Panc1 (cell line): ENCODE measurements around the gene NCK1. TPM values are rescaled to one million over a fixed set of nuclear protein-coding genes. Genes with fewer than 3 reads are reported as not detected.
A peak's percentile ranks its signal among the peaks of the same experiment; 100 is the strongest.

Source experiments
- ATAC-seq: fragments of 200-7000 bp; cut with Tn5 transposase; 2 replicates; pipeline ENCODE4 v1.9.1; 2020; ENCODE audit warnings: mild to moderate bottlenecking, moderate library complexity
- BruUV-seq: library from RNA; stranded (reverse); fragments of 400-500 nt; replicated peaks from 2 replicates; lab custom pipeline; 2021; lab: Mats Ljungman, UMichigan
- CTCF ChIA-PET: fragments of 300-600 bp; sonication (Branson Sonifier 250); formaldehyde crosslinking; loops from one replicate; lab custom pipeline; 2022; ENCODE audit warnings: antibody characterized with exemption; lab: Charles Lee
- POLR2A ChIA-PET: fragments of 300-600 bp; sonication (Branson Sonifier 250); formaldehyde crosslinking; loops from one replicate; lab custom pipeline; 2022; ENCODE audit warnings: antibody characterized with exemption; lab: Charles Lee
- DNase-seq: peaks from one replicate; pipeline ENCODE4 v3.0.0-alpha.2; 2010; ENCODE audit warnings: low read depth, low spot score
- H3K27ac ChIP-seq: 2 replicates; pipeline ENCODE4 v1.5.1; 2011; ENCODE audit warnings: mild to moderate bottlenecking, low read length, inconsistent platforms
- H3K27me3 ChIP-seq: fragments of 200-500 bp; sonication (Bioruptor generic); 2 replicates; pipeline ENCODE4 v1.6.0; 2014; ENCODE audit warnings: low read length, inconsistent platforms; ENCODE audit not compliant: control insufficient read depth, insufficient read depth
- H3K36me3 ChIP-seq: fragments of 200-500 bp; sonication (Bioruptor generic); 2 replicates; pipeline ENCODE4 v1.5.1; 2014; ENCODE audit warnings: inconsistent platforms, mild to moderate bottlenecking, low read length, moderate library complexity; ENCODE audit not compliant: control insufficient read depth, insufficient read depth
- H3K4me1 ChIP-seq: 2 replicates; pipeline ENCODE4 v1.5.1; 2011; ENCODE audit warnings: inconsistent platforms, mild to moderate bottlenecking, low read length, moderate library complexity; ENCODE audit not compliant: control insufficient read depth, insufficient read depth
- H3K4me3 ChIP-seq, 2 experiments: 2 replicates each; pipeline ENCODE4 v1.5.1; 2011 to 2012; ENCODE audit warnings: low read depth in 2 of 2, low read length in 2 of 2, mild to moderate bottlenecking in 2 of 2, inconsistent platforms in 1 of 2, moderate library complexity in 1 of 2
- H3K9me3 ChIP-seq: fragments of 200-500 bp; sonication (Bioruptor generic); 2 replicates; pipeline ENCODE4 v1.5.1; 2014; ENCODE audit warnings: low read depth, mild to moderate bottlenecking, inconsistent platforms, low read length, moderate library complexity; ENCODE audit not compliant: control insufficient read depth, insufficient read depth
- POLR2AphosphoS5 ChIP-seq: IDR thresholded peaks from 2 replicates; pipeline ENCODE4 v1.6.1; 2012; ENCODE audit warnings: mild to moderate bottlenecking, low read depth, low read length, moderate library complexity
- SIN3A ChIP-seq: IDR thresholded peaks from 2 replicates; pipeline ENCODE4 v1.6.1; 2012; ENCODE audit warnings: low read depth, mild to moderate bottlenecking, low read length, moderate library complexity, borderline replicate concordance; ENCODE audit not compliant: insufficient read depth
- TCF7L2 ChIP-seq: IDR thresholded peaks from 2 replicates; pipeline ENCODE4 v1.6.1; 2011; ENCODE audit warnings: mild to moderate bottlenecking, low read depth, low read length, inconsistent platforms
- in situ Hi-C: cut with HindIII; loops from 2 replicates; pipeline ENCODE4 v1.10.0; 2016; ENCODE audit warnings: low sequenced_read_pairs, low pct_unique_long_range_greater_than_20kb
- intact Hi-C: fragments of 100-400 bp; cut with micrococcal nuclease; formaldehyde crosslinking; loops from one replicate; pipeline ENCODE4 v1.10.0; 2022; ENCODE audit not compliant: unreplicated experiment
- total RNA-seq: library from RNA; stranded (reverse); gene quantifications from one replicate; pipeline ENCODE4 v1.2.1, GENCODE V29; 2021; ENCODE audit not compliant: unreplicated experiment
- TF ChIP-seq, protein P1 (sequence below): fragments of 450-650 bp; IDR thresholded peaks from 2 replicates; pipeline ENCODE4 v1.5.1; 2017; ENCODE audit warnings: mild to moderate bottlenecking
- TF ChIP-seq, protein P2 (sequence below), 2 experiments: IDR thresholded peaks; 2 replicates each; pipeline ENCODE4 v1.6.1; 2011 to 2012; ENCODE audit warnings: low read depth in 2 of 2, control low read depth in 1 of 2, low read length in 1 of 2, mild to moderate bottlenecking in 1 of 2, moderate library complexity in 1 of 2; ENCODE audit not compliant: insufficient read depth in 1 of 2

The NCK1 gene
- total RNA-seq, 1 experiment from 2014 or later = 43.5 TPM

DNA sequence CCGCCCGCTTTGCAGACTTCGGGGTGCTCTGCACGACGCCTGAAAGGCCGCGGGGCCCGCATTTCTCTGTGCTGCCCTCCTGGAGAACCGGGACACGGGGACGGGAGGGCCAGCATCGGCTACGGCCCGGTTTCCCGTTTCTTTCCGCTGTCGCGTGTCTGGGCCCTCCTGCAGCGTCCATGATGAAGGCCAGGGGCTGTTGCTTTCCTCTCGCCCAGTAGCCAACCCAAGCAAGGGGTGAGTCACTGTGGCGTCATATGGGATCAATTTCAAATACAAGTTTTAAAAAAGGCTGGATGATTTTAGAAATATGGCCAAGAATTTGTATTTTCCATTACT lies 42.6 kb upstream of the NCK1 start:
- Histone ChIP-seq H3K36me3 (no peaks in the 10 kb centered on the region), H3K9me3 (peaks cover 4% of the 10 kb centered on the region; the same call in 1 of the 2 replicates), H3K4me1 (peaks cover 10% of the 10 kb centered on the region), H3K27me3 (no peaks in the 10 kb centered on the region), H3K27ac (peak overlapping the region; percentile 78), H3K4me3 (peak overlapping the region; percentile 70 to 72)
- in situ Hi-C loops (no loop called here), intact Hi-C loops (no loop called here)
- no peak for DNase-seq
- no TSS peak for BruUV-seq
- ChIA-PET POLR2A (no interaction called here), CTCF (no interaction called here)
- ATAC-seq = peak; percentile 78
- TF ChIP-seq, protein P1, sequence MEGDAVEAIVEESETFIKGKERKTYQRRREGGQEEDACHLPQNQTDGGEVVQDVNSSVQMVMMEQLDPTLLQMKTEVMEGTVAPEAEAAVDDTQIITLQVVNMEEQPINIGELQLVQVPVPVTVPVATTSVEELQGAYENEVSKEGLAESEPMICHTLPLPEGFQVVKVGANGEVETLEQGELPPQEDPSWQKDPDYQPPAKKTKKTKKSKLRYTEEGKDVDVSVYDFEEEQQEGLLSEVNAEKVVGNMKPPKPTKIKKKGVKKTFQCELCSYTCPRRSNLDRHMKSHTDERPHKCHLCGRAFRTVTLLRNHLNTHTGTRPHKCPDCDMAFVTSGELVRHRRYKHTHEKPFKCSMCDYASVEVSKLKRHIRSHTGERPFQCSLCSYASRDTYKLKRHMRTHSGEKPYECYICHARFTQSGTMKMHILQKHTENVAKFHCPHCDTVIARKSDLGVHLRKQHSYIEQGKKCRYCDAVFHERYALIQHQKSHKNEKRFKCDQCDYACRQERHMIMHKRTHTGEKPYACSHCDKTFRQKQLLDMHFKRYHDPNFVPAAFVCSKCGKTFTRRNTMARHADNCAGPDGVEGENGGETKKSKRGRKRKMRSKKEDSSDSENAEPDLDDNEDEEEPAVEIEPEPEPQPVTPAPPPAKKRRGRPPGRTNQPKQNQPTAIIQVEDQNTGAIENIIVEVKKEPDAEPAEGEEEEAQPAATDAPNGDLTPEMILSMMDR = no peak
- TF ChIP-seq, protein P2, sequence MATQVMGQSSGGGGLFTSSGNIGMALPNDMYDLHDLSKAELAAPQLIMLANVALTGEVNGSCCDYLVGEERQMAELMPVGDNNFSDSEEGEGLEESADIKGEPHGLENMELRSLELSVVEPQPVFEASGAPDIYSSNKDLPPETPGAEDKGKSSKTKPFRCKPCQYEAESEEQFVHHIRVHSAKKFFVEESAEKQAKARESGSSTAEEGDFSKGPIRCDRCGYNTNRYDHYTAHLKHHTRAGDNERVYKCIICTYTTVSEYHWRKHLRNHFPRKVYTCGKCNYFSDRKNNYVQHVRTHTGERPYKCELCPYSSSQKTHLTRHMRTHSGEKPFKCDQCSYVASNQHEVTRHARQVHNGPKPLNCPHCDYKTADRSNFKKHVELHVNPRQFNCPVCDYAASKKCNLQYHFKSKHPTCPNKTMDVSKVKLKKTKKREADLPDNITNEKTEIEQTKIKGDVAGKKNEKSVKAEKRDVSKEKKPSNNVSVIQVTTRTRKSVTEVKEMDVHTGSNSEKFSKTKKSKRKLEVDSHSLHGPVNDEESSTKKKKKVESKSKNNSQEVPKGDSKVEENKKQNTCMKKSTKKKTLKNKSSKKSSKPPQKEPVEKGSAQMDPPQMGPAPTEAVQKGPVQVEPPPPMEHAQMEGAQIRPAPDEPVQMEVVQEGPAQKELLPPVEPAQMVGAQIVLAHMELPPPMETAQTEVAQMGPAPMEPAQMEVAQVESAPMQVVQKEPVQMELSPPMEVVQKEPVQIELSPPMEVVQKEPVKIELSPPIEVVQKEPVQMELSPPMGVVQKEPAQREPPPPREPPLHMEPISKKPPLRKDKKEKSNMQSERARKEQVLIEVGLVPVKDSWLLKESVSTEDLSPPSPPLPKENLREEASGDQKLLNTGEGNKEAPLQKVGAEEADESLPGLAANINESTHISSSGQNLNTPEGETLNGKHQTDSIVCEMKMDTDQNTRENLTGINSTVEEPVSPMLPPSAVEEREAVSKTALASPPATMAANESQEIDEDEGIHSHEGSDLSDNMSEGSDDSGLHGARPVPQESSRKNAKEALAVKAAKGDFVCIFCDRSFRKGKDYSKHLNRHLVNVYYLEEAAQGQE (IDR thresholded peaks at IDR 0.05; ENCODE audit: insufficient read depth in 1 of 2, low read depth in 2 of 2, low read length in 1 of 2) = no peak; a peak in 1 of 4 replicates
- TF ChIP-seq SIN3A = 0 out of 2 replicates have a peak, but pooled peaks have one; percentile 18

DNA sequence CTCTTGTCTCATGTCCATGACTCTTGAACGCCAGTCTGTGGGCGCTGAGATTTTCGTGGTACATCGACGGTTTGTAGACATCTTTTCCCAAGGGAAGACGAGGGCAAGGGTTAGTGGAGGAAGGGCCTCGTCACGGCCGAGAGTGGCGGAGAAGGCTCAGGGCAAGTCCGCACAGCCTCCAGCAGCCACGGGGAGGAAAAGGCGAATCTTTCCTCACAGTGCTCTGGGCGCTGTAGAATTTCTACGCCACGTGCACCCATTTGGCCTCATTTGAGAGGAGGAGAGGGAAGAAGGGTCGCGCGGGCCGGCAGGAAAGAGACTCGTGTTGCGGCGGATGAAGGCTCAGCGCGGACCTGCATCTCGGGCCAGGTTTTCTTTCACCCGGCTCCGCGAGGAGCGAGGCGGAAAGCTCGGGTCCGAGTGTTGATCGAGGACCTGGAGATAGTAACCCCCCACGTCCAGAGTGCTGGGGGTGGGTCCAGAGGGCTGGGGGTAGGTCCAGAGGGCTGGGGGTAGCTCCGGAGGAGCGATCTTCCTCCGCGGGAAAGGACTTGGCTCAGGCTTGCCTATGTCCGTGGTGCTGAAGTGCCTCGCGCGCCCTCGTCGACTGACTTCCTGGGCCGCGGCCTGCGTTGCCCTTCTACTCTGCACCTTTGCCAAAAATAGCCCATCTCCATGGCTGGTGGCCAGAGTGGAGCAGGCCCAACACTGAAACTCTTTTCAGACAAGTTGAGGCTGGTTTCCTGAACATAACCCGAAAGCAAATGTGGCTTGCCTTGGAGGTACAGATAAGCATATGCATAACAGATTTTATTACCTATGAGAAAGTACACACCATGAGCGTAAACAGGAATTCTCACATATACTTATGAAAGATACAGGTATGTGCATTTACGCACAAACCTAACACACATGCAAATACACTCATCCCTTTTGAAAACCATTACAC lies 42.0 kb upstream of the NCK1 start:
- intact Hi-C loops = no loop called here
- peak; percentile 57 for DNase-seq
- Histone ChIP-seq H3K4me3 (peak overlapping the region; percentile 70 to 72), H3K27me3 (no peaks in the 10 kb centered on the region), H3K4me1 (peaks cover 10% of the 10 kb centered on the region), H3K27ac (peak overlapping the region; percentile 78), H3K36me3 (no peaks in the 10 kb centered on the region), H3K9me3 (peaks cover 4% of the 10 kb centered on the region; the same call in 1 of the 2 replicates)
- in situ Hi-C loops = no loop called here
- ChIA-PET CTCF (no interaction called here), POLR2A (interaction anchor here (0.6 kb wide), 1 partner anchor 108 kb away, joined by 3 read pairs; no protein-coding TSS in a partner anchor)
- ATAC-seq = peak; percentile 82
- TF ChIP-seq, protein P1 = no peak
- TF ChIP-seq SIN3A = 0 out of 2 replicates have a peak, but pooled peaks have one; percentile 58
- TF ChIP-seq, protein P2 (IDR thresholded peaks at IDR 0.05; ENCODE audit: insufficient read depth in 1 of 2, low read depth in 2 of 2, low read length in 1 of 2) = peak; percentile 96 to 98
- no peak for TF ChIP-seq TCF7L2
- 0 out of 2 replicates have a peak, but pooled peaks have one; percentile 22 for TF ChIP-seq POLR2AphosphoS5
- BruUV-seq = TSS peak; percentile 67
